GM12801 (cell line): ENCODE data around the gene RAPH1.

Experiments
- CTCF ChIP-seq: IDR thresholded peaks from one replicate; pipeline ENCODE4 v1.5.1; 2011; ENCODE audit warnings: control low read depth; ENCODE audit not compliant: insufficient read length; ENCODE audit errors: extremely low read depth

RAPH1 gene

GRCh38 chr2:203413796-203414195, 121.3 kb downstream of the RAPH1 start:
- no peak for TF ChIP-seq CTCF

GRCh38 chr2:203412546-203413331, 122.4 kb downstream of the RAPH1 start:
- TF ChIP-seq CTCF, result no peak

- TF ChIP-seq CTCF, result no peak
These were observed 127.6 kb downstream of the RAPH1 start for GRCh38 chr2:203407496-203407895.

DNA sequence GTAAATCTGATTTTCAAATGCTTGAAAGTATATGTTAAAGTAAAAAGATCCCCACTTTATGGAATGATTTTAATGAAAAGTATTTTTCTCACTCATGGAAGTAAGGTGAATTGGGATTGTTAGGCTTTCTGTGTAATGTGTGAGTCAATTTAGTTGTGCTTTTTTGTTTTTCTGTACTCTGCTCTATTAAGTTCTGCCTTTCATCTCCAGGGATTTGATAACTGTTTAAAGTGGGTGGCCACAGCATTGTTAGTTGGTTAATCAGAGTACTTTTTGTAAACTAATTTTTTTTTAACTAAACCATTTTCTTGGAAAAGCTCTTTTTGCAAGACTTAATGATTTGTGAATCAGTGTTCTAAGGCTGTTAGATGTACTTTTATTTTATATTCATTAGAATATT, 130.1 kb downstream of the RAPH1 start:
- no peak for TF ChIP-seq CTCF

- TF ChIP-seq CTCF, result no peak
These were observed 134.1 kb downstream of the RAPH1 start for GRCh38 chr2:203400805-203401585.

- TF ChIP-seq CTCF, result no peak
These were observed 136.1 kb downstream of the RAPH1 start for GRCh38 chr2:203399031-203399430.

DNA sequence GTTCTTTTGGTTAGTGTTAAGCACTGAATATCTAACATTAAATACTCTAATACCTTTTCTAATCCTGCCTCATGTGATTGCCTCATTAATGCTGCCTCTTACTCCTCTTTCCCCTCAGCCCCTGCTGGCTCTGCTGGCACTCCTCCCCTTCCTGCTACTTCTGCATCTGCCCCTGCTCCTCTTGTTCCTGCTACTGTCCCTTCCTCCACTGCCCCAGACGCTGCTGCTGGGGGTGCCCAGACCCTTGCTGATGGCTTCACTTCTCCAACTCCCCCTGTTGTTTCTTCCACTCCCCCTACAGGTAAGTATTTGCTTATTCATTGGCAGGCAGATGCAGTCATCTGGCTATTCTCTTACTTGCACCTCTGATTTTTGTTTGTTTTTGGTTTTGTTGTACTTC, 138.4 kb downstream of the RAPH1 start:
- no peak for TF ChIP-seq CTCF
